Mucosa of rectum (tissue), 2 donors: ENCODE measurements around the gene PFN2.

ENCODE experiments used
- H3K27ac ChIP-seq, 2 donors: one replicate each; pipeline ENCODE4 v1.7.0; 2013; ENCODE audit warnings: inconsistent platforms in 2 of 2, low read depth in 2 of 2, low read length in 2 of 2
- H3K27me3 ChIP-seq, 2 donors: one replicate each; pipeline ENCODE4 v1.7.0; 2013; ENCODE audit warnings: low read length in 2 of 2; ENCODE audit not compliant: control insufficient read depth in 2 of 2, insufficient read depth in 2 of 2
- H3K36me3 ChIP-seq, 2 donors: one replicate each; pipeline ENCODE4 v1.7.0; 2013; ENCODE audit warnings: low read length in 2 of 2; ENCODE audit not compliant: control insufficient read depth in 2 of 2, insufficient read depth in 2 of 2
- H3K4me1 ChIP-seq, 2 donors: one replicate each; pipeline ENCODE4 v1.7.0; 2013; ENCODE audit warnings: low read length in 2 of 2, mild to moderate bottlenecking in 1 of 2; ENCODE audit not compliant: control insufficient read depth in 2 of 2, insufficient read depth in 2 of 2
- H3K4me3 ChIP-seq, 2 donors: one replicate each; pipeline ENCODE4 v1.7.0; 2013; ENCODE audit warnings: low read length in 2 of 2
- H3K9ac ChIP-seq, 2 donors: one replicate each; pipeline ENCODE4 v1.7.0; 2013; ENCODE audit warnings: low read length in 2 of 2, low read depth in 1 of 2, mild to moderate bottlenecking in 1 of 2
- H3K9me3 ChIP-seq, 2 donors: one replicate each; pipeline ENCODE4 v1.7.0; 2013; ENCODE audit warnings: low read length in 2 of 2; ENCODE audit not compliant: control insufficient read depth in 2 of 2
- donor health status: healthy.
- donor health status: Normal muscosa, but diverticular disease.

PFN2 gene, protein sequence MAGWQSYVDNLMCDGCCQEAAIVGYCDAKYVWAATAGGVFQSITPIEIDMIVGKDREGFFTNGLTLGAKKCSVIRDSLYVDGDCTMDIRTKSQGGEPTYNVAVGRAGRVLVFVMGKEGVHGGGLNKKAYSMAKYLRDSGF

DNA sequence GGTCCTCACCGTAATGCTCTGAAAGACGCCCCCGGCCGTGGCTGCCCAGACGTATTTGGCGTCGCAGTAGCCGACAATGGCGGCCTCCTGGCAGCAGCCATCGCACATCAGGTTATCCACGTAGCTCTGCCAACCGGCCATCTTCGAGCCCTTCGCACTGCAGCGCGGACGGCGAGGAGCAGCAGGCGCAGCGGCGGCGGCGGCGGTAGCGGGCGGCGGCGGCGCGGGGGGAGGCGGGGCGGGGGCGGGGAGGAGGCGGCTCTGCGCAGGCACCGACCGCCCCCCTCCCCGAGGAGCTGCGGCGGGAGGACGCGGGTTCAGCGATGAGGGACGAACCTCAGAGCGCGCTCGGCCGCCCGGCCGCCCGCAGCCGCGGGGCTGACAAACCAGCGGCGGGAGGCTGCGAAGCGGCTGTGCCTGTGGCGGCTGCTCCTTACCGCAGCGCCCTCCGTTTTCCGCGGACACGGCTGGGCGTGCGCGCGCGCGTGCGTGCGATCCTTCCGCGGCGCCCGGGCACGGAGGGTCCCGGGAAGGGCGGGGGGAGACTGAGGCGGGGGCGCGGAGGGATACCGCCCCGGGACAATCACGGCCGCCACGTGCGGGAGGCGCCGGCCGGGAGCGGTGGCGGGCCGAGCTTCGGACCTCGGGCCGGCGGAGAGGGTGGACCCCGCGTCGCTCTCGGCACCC lies at the start of gene PFN2:
PFN2 (minus strand) TSS at position 180 of the 687 bp plus-strand sequence; CDS start at position 141, 39 bp downstream.
- H3K9me3 ChIP-seq, result no peaks in the 10 kb centered on the region
- peak within 1 kb of the TSS; percentile 71 to 72 for H3K9ac ChIP-seq
- peak within 1 kb of the TSS; percentile 78 to 82 for H3K27ac ChIP-seq
- no peaks in the 10 kb centered on the region for H3K27me3 ChIP-seq
- peaks cover 3 to 16% of the 10 kb centered on the region in 2 donors for H3K4me1 ChIP-seq
- H3K36me3 ChIP-seq, result peaks cover 0 to 3% of the 10 kb centered on the region in 2 donors
- H3K4me3 ChIP-seq, result peak within 1 kb of the TSS; percentile 81 to 89

DNA sequence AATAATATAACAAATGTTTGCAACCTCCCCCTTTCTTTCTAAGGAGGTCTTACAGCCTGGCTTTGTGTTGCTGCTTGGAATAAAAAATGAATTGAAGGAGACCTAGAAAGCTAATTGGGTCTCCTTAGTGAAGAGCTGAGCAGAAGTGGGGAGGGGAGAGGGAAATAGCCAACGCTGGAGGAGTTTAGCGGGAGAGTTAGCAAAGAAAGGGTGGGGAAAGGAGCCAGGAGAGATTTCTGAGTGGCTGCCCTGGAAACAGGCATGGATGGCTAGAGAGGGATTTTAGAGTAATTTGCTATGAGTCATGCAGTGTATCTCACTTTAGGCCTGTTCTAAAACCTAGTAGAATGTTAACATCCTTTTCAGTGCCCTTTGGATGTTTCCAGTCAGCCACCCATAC lies 45.2 kb upstream of the PFN2 start:
- no peak overlapping the region for H3K4me3 ChIP-seq
- no peaks in the 10 kb centered on the region for H3K27me3 ChIP-seq
- H3K36me3 ChIP-seq, result no peaks in the 10 kb centered on the region
- H3K9ac ChIP-seq, result no peak overlapping the region
- H3K27ac ChIP-seq, result no peak overlapping the region
- no peaks in the 10 kb centered on the region for H3K4me1 ChIP-seq
- no peaks in the 10 kb centered on the region for H3K9me3 ChIP-seq

DNA sequence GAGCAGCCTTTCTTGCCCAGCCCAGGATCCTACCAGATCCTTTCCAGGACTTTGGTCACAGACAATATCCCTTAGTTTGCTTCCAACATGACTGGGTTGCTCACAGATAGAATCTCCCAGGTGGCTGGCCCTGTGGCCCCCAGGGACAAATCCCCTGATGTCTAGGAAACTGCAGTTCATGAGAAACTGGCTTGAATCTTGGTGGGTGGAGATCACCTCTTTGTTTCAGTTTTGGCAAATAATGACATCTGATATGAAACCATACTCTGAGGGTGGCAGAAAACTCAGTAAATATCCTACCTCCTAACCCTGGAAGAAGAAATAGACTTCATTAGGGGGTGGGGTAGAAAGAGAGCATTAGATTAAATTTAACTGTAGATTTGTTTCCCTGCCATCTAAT lies 44.1 kb upstream of the PFN2 start:
- H3K4me3 ChIP-seq, result no peak overlapping the region
- no peaks in the 10 kb centered on the region for H3K4me1 ChIP-seq
- no peaks in the 10 kb centered on the region for H3K36me3 ChIP-seq
- no peak overlapping the region for H3K27ac ChIP-seq
- H3K9me3 ChIP-seq, result no peaks in the 10 kb centered on the region
- H3K9ac ChIP-seq, result no peak overlapping the region
- H3K27me3 ChIP-seq, result no peaks in the 10 kb centered on the region

DNA sequence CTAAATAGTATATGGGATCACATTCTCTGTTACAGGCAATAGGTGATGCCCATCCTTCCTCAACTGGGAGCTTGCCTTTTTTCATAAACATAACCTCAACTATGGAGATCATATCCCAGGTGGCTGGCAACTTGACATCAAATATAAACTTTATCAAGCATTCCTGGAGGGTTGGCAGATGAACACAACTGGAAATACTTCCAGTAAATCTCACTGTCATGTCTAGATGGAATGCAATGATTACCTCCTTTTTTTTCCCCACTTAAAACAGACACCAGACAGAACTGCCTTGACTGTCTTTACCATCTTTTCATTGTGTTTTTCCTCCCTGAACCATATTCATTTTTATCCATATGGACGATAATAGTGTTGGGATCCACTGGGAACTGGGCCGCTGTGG lies 43.1 kb upstream of the PFN2 start:
- no peaks in the 10 kb centered on the region for H3K27me3 ChIP-seq
- H3K4me3 ChIP-seq, result no peak overlapping the region
- H3K9ac ChIP-seq, result no peak overlapping the region
- no peaks in the 10 kb centered on the region for H3K9me3 ChIP-seq
- no peaks in the 10 kb centered on the region for H3K36me3 ChIP-seq
- H3K27ac ChIP-seq, result no peak overlapping the region
- no peaks in the 10 kb centered on the region for H3K4me1 ChIP-seq

DNA sequence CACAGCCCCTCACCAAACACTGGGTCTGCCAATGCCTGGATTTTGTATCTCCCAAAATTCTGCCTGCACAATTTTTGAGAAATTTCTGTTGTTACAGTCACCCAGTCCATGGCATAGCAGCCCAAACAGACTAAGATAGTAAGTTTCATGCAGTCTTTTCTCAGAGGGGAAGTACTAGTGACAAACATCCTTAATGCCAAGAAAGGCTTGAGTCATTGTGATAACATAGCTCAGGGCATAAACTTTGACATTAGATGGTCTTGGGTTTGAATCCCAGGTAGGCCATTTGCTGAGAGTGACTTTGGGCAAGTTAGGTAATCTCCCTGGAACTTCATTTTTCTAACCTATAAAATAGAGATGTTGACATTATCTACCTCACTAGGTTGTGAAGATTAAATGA lies 36.1 kb upstream of the PFN2 start:
- no peak overlapping the region for H3K4me3 ChIP-seq
- H3K27me3 ChIP-seq, result no peaks in the 10 kb centered on the region
- H3K9me3 ChIP-seq, result no peaks in the 10 kb centered on the region
- no peak overlapping the region for H3K27ac ChIP-seq
- no peak overlapping the region for H3K9ac ChIP-seq
- H3K36me3 ChIP-seq, result no peaks in the 10 kb centered on the region
- H3K4me1 ChIP-seq, result no peaks in the 10 kb centered on the region

DNA sequence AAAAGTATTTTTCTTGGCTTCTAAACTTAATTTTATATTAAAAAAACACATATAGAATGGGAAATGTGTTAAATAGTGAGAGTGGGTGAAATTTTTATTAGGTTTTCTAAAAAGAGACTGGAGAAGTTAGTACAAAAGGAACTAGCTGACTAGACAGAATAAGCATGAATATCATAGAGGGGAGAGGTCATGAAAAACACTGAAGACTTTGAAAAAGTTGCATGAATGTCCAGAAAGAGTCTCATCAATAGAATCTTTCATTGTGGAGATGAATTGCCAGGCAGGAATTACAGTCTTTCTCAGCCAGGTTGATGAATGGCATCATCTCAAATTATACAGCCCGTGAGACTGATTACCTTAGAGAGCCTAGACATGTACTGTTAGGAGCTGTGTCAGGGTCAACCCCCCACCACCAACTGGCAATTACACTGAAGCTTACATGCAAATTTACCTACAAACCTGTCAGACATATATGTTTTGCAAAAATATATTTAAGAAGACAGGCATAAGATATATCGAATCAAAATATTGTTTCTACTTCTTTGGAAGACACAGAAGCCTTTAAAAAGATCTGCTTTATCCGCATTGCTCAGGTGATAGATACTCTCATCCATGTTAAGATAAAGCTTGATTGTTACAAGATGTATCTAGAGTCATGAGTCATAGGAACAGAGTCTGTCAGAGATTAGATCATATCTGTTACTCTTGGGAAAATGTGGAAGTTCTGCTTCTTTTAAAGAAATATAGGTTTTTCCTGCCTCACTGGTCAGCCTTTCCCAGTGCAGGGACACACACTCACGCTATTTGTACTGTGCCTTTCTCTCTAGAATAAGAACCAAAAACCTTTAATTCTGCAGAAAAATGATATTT lies 34.8 kb upstream of the PFN2 start:
- H3K27me3 ChIP-seq, result no peaks in the 10 kb centered on the region
- no peaks in the 10 kb centered on the region for H3K36me3 ChIP-seq
- H3K27ac ChIP-seq, result no peak overlapping the region
- H3K4me1 ChIP-seq, result no peaks in the 10 kb centered on the region
- no peak overlapping the region for H3K4me3 ChIP-seq
- no peak overlapping the region for H3K9ac ChIP-seq
- H3K9me3 ChIP-seq, result no peaks in the 10 kb centered on the region

DNA sequence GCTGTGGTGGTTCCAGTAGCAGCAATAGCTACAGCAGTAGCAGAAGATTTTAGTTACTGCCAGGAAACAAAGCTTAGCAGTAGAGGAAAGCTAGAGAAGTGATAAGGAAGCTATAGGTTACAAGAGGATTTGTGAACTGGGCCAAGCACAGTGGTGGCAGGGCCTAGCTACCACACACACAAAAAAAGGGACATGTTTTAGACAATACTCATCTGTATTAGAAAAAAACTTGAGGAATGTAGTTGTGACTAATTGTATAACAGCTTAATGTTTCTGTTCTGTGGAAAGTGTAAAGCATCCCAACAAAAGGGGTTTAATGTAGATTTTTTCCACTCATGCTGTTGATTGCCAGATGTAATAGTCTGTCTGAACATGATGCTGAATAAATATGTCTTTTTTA lies 29.9 kb upstream of the PFN2 start:
- Histone ChIP-seq H3K4me1 (no peaks in the 10 kb centered on the region), H3K27me3 (no peaks in the 10 kb centered on the region), H3K4me3 (no peak overlapping the region), H3K9me3 (peaks cover 0 to 5% of the 10 kb centered on the region in 2 donors), H3K27ac (no peak overlapping the region), H3K9ac (no peak overlapping the region), H3K36me3 (no peaks in the 10 kb centered on the region)

DNA sequence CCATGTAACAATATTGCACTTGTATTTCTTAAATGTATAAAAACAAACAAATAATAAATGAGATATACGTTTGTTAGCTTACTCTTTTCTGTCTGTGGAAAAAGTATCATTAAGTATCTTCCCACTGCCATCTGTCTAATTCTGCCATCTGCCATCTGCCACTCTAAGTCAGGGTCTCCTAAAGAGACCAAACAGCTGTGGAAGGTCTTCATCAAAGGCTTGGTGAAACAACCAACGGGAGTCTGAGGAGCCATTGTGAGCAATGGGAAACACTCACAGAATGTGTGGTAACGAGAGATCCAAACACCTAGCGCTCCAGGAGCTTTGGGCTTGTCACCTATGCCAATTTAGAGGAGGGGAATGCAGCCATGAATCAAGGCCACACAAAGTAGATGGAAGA lies 28.7 kb upstream of the PFN2 start:
- H3K4me1 ChIP-seq, result no peaks in the 10 kb centered on the region
- peaks cover 0 to 5% of the 10 kb centered on the region in 2 donors for H3K9me3 ChIP-seq
- H3K27ac ChIP-seq, result no peak overlapping the region
- H3K9ac ChIP-seq, result no peak overlapping the region
- no peaks in the 10 kb centered on the region for H3K27me3 ChIP-seq
- H3K4me3 ChIP-seq, result no peak overlapping the region
- H3K36me3 ChIP-seq, result no peaks in the 10 kb centered on the region

DNA sequence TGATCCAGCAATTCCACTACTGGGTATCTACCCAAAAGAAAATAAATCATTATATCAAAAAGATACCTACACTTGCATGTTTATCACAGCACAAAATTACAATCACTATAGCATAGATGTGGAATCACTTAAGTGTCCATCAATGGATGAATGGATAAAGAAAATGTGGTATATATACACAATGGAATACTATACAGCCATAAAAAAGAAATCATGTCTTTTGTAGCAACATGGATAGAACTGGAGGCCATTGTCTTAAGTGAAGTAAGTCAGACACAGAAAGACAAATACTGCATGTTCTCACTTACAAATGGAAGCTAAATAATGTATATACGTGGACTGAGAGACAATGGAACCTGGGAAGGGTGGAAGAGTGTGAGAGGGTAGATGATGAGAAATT lies 28.3 kb upstream of the PFN2 start:
- no peak overlapping the region for H3K27ac ChIP-seq
- H3K4me3 ChIP-seq, result no peak overlapping the region
- no peaks in the 10 kb centered on the region for H3K4me1 ChIP-seq
- peaks cover 0 to 5% of the 10 kb centered on the region in 2 donors for H3K9me3 ChIP-seq
- no peaks in the 10 kb centered on the region for H3K27me3 ChIP-seq
- no peak overlapping the region for H3K9ac ChIP-seq
- H3K36me3 ChIP-seq, result no peaks in the 10 kb centered on the region

DNA sequence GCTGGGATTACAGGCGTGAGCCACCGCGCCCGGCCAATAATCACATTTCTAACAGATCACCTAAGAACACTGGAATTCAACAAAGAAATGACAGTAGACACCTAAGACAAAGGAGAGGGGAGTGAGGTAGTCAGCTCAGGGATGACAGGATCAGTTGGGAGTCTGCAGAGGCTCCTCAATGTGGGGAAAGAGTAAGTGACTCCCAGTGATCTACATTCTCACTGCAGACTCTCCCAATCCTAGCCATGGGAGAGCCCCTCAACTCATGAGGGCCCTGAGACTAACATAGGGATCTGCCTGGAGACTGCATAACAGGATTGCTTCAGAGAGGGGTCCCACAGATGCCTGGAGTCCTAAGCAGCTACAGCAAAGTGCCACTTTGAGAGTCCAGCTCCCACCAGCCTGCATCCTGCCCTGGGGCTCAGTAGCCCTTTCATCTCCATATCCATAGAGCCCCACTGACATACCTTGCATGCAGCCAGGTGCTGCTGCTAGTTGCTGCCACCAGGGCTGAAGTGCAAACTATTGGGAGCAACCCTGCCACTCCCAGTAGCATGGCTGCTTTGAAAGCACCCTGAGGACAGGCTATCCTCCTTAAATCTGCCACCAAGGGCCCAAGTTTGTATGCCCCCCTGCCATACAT lies 21.8 kb upstream of the PFN2 start:
- Histone ChIP-seq H3K27ac (no peak overlapping the region), H3K27me3 (no peaks in the 10 kb centered on the region), H3K9ac (no peak overlapping the region), H3K4me1 (no peaks in the 10 kb centered on the region), H3K4me3 (no peak overlapping the region), H3K36me3 (no peaks in the 10 kb centered on the region), H3K9me3 (no peaks in the 10 kb centered on the region)
